ENCODE data around the gene SCLY.
"Not testable (repeated sequence)": the region's sequence is repeated elsewhere in the genome, so short reads cannot be mapped to it uniquely, and the experiment has no call there.

SCLY gene

GRCh38 chr2:238060542-238061314 is at the start of gene SCLY:
TSS of gene SCLY (plus strand) at chr2:238061001. CDS start at chr2:238061055, 54 bp downstream.
- DNase-seq (ENCODE audit: low spot score): peak; percentile 94

GRCh38 chr2:238013806-238014205 is 47.0 kb upstream of the SCLY start:
- DNase-seq (ENCODE audit: low spot score): no peak

- no peak for DNase-seq (ENCODE audit: low spot score)
Measured at GRCh38 chr2:238015705-238016104, 45.1 kb upstream of the SCLY start.

- DNase-seq (ENCODE audit: low spot score): no peak
Measured at GRCh38 chr2:238016526-238016925, 44.3 kb upstream of the SCLY start.

GRCh38 chr2:238019962-238020361 is 40.8 kb upstream of the SCLY start:
- no peak for DNase-seq (ENCODE audit: low spot score)

- DNase-seq (ENCODE audit: low spot score): no peak
Measured at GRCh38 chr2:238020816-238021215, 40.0 kb upstream of the SCLY start.

GRCh38 chr2:238021327-238021726 is 39.5 kb upstream of the SCLY start:
- no peak for DNase-seq (ENCODE audit: low spot score)

GRCh38 chr2:238022594-238023157 is 38.1 kb upstream of the SCLY start:
- no peak for DNase-seq (ENCODE audit: low spot score)

GRCh38 chr2:238023608-238024007 is 37.2 kb upstream of the SCLY start:
- DNase-seq (ENCODE audit: low spot score): no peak

GRCh38 chr2:238024986-238025385 is 35.8 kb upstream of the SCLY start:
- DNase-seq (ENCODE audit: low spot score): no peak

GRCh38 chr2:238025741-238026360 is 35.0 kb upstream of the SCLY start:
- no peak for DNase-seq (ENCODE audit: low spot score)

- DNase-seq (ENCODE audit: low spot score): no peak
Measured at GRCh38 chr2:238027058-238027457, 33.7 kb upstream of the SCLY start.

- DNase-seq (ENCODE audit: low spot score): no peak
Measured at GRCh38 chr2:238027591-238028415, 33.0 kb upstream of the SCLY start.

GRCh38 chr2:238029853-238030252 is 30.9 kb upstream of the SCLY start:
- DNase-seq (ENCODE audit: low spot score): no peak

- no peak for DNase-seq (ENCODE audit: low spot score)
Measured at GRCh38 chr2:238030422-238031155, 30.2 kb upstream of the SCLY start.

- no peak for DNase-seq (ENCODE audit: low spot score)
Measured at GRCh38 chr2:238031751-238032150, 29.1 kb upstream of the SCLY start.

- no peak for DNase-seq (ENCODE audit: low spot score)
Measured at GRCh38 chr2:238032755-238033337, 28.0 kb upstream of the SCLY start.

- DNase-seq (ENCODE audit: low spot score): not testable (repeated sequence)
Measured at GRCh38 chr2:238033991-238034390, 26.8 kb upstream of the SCLY start.

GRCh38 chr2:238038203-238038602 is 22.6 kb upstream of the SCLY start:
- DNase-seq (ENCODE audit: low spot score): no peak

- DNase-seq (ENCODE audit: low spot score): no peak
Measured at GRCh38 chr2:238039151-238039550, 21.6 kb upstream of the SCLY start.

- no peak for DNase-seq (ENCODE audit: low spot score)
Measured at GRCh38 chr2:238039985-238040384, 20.8 kb upstream of the SCLY start.

All from NAMALWA (cell line).